ENCODE results near the gene MSL3. TPM values are rescaled to one million over a fixed set of nuclear protein-coding genes. Genes with fewer than 3 reads are reported as not detected.

The MSL3 gene
- total RNA-seq, 6 experiments from 2014 or later = 17.1 to 23.2 (median 21.6) TPM

GRCh38 chrX:11728556-11728955 lies 29.5 kb upstream of the MSL3 start:
- no peaks in the 10 kb centered on the region for H3K9me3 Mint-ChIP-seq
- H3K4me3 Mint-ChIP-seq = no peak overlapping the region
- H3K36me3 Mint-ChIP-seq (ENCODE audit: low read depth) = no peaks in the 10 kb centered on the region
- DNase-seq = no peak
- no peak overlapping the region for H3K27ac Mint-ChIP-seq
- H3K4me1 Mint-ChIP-seq (ENCODE audit: low read depth) = no peaks in the 10 kb centered on the region
- peaks cover 8% of the 10 kb centered on the region for H3K27me3 Mint-ChIP-seq (ENCODE audit: insufficient read depth)
- no peak for TF ChIP-seq CTCF (IDR thresholded peaks at IDR 0.05)

GRCh38 chrX:11733614-11734013 lies 24.4 kb upstream of the MSL3 start:
- Mint-ChIP-seq H3K36me3 (ENCODE audit: low read depth) (no peaks in the 10 kb centered on the region), H3K27me3 (ENCODE audit: insufficient read depth) (peaks cover 12% of the 10 kb centered on the region), H3K27ac (no peak overlapping the region), H3K9me3 (no peaks in the 10 kb centered on the region), H3K4me3 (no peak overlapping the region), H3K4me1 (ENCODE audit: low read depth) (no peaks in the 10 kb centered on the region)
- no peak for TF ChIP-seq CTCF (IDR thresholded peaks at IDR 0.05)
- no peak for DNase-seq

- no peaks in the 10 kb centered on the region for H3K9me3 Mint-ChIP-seq
- no peak for TF ChIP-seq CTCF (IDR thresholded peaks at IDR 0.05)
Measured at GRCh38 chrX:11739776-11740175, 18.3 kb upstream of the MSL3 start.

GRCh38 chrX:11740794-11741193 lies 17.2 kb upstream of the MSL3 start:
- Mint-ChIP-seq H3K4me3 (no peak overlapping the region), H3K27ac (no peak overlapping the region), H3K4me1 (ENCODE audit: low read depth) (no peaks in the 10 kb centered on the region), H3K9me3 (no peaks in the 10 kb centered on the region), H3K27me3 (ENCODE audit: insufficient read depth) (peaks cover 1% of the 10 kb centered on the region), H3K36me3 (ENCODE audit: low read depth) (no peaks in the 10 kb centered on the region)
- no peak for TF ChIP-seq CTCF (IDR thresholded peaks at IDR 0.05)
- DNase-seq = no peak

More at GRCh38 chrX:11739776-11740175, 18.3 kb upstream of the MSL3 start:
- Mint-ChIP-seq H3K27ac (no peak overlapping the region), H3K4me3 (no peak overlapping the region), H3K4me1 (ENCODE audit: low read depth) (no peaks in the 10 kb centered on the region), H3K27me3 (ENCODE audit: insufficient read depth) (peaks cover 2% of the 10 kb centered on the region), H3K36me3 (ENCODE audit: low read depth) (no peaks in the 10 kb centered on the region)
- no peak for DNase-seq

- Mint-ChIP-seq H3K27me3 (ENCODE audit: insufficient read depth) (no peaks in the 10 kb centered on the region; the same call in 1 of the 2 replicates), H3K4me1 (ENCODE audit: low read depth) (no peaks in the 10 kb centered on the region), H3K9me3 (no peaks in the 10 kb centered on the region), H3K36me3 (ENCODE audit: low read depth) (no peaks in the 10 kb centered on the region), H3K4me3 (no peak overlapping the region), H3K27ac (no peak overlapping the region)
- DNase-seq = no peak
- TF ChIP-seq CTCF (IDR thresholded peaks at IDR 0.05) = no peak
Measured at GRCh38 chrX:11741574-11741973, 16.5 kb upstream of the MSL3 start.

GRCh38 chrX:11745881-11746280 lies 12.2 kb upstream of the MSL3 start:
- Mint-ChIP-seq H3K4me1 (ENCODE audit: low read depth) (no peaks in the 10 kb centered on the region), H3K27ac (no peak overlapping the region), H3K27me3 (ENCODE audit: insufficient read depth) (peaks cover 3% of the 10 kb centered on the region; the same call in 1 of the 2 replicates), H3K36me3 (ENCODE audit: low read depth) (no peaks in the 10 kb centered on the region), H3K4me3 (no peak overlapping the region), H3K9me3 (no peaks in the 10 kb centered on the region)
- DNase-seq = no peak
- TF ChIP-seq CTCF (IDR thresholded peaks at IDR 0.05) = no peak

Measured in HFFc6 (cell line).